ENCODE results near the gene FTH1. TPM values are rescaled to one million over a fixed set of nuclear protein-coding genes. Genes with fewer than 3 reads are reported as not detected.

FTH1 gene
- total and polyA plus RNA-seq, 2 of the 8 experiments (the other 6 are each of a cell fraction or from before 2014, with no cell fraction given), result 1,153 to 1,461 TPM

GRCh38 chr11:61976813-61977475 lies 9.5 kb upstream of the FTH1 start:
- FAIRE-seq, result no peak
- TF ChIP-seq TBP (IDR thresholded peaks at IDR 0.05; ENCODE audit: low read depth, low read length) (no peak), ATF2 (IDR thresholded peaks at IDR 0.05; ENCODE audit: low read length) (no peak), RBBP5 (IDR thresholded peaks at IDR 0.05; ENCODE audit: borderline replicate concordance, low read depth, low read length) (no peak), SIN3A (conservative IDR thresholded peaks at IDR 0.05 in 1 of 2, IDR thresholded peaks at IDR 0.05 in 1 of 2; ENCODE audit: low read depth in 1 of 2, low read length in 2 of 2) (no peak), SIX5 (IDR thresholded peaks at IDR 0.05; ENCODE audit: low read depth, low read length) (no peak), YY1 (IDR thresholded peaks at IDR 0.05; ENCODE audit: low read depth, low read length) (no peak), E2F6 (IDR thresholded peaks at IDR 0.05) (no peak), SRF (IDR thresholded peaks at IDR 0.05; ENCODE audit: low read depth, low read length) (no peak), CBX8 (IDR thresholded peaks at IDR 0.05; ENCODE audit: borderline replicate concordance, low read depth, low read length) (no peak)

More at GRCh38 chr11:61976813-61977475, 9.5 kb upstream of the FTH1 start:
- Histone ChIP-seq H3K4me3 (ENCODE audit: extremely low read depth in 1 of 4, insufficient read depth in 2 of 4, low read depth in 3 of 4, low read length in 4 of 4) (no peak overlapping the region), H2BK120ac (replicated peaks; ENCODE audit: low read depth, low read length) (no peak overlapping the region), H3K18ac (ENCODE audit: extremely low read depth, low read length) (no peak overlapping the region), H3K4me2 (ENCODE audit: insufficient read depth in 1 of 2, low read depth in 2 of 2, low read length in 2 of 2) (no peak overlapping the region), H4K91ac (replicated peaks; ENCODE audit: insufficient read length, low read length) (no peak overlapping the region), H3K9me3 (ENCODE audit: insufficient read depth in 2 of 2, low read depth in 1 of 2, low read length in 1 of 2) (no peaks in the 10 kb centered on the region), H3K23me2 (ENCODE audit: low read depth, low read length) (no peaks in the 10 kb centered on the region), H4K5ac (ENCODE audit: insufficient read length, low read depth, low read length) (no peak overlapping the region), H2BK5ac (ENCODE audit: low read depth, low read length) (no peak overlapping the region), H3K36me3 (ENCODE audit: control insufficient read depth in 2 of 4, insufficient read depth in 4 of 4, low read length in 3 of 4) (no peaks in the 10 kb centered on the region), H3K56ac (replicated peaks; ENCODE audit: insufficient read length, low read depth, low read length) (no peak overlapping the region), H4K8ac (ENCODE audit: extremely low read depth, insufficient read depth, low read length) (no peak overlapping the region), H4K20me1 (replicated peaks in 1 of 2; ENCODE audit: control insufficient read depth in 1 of 2, insufficient read depth in 2 of 2, low read length in 2 of 2) (peaks cover 0 to 2% of the 10 kb centered on the region in 2 experiments), H3K9ac (replicated peaks in 1 of 4; ENCODE audit: extremely low read depth in 1 of 4, low read depth in 3 of 4, low read length in 3 of 4) (no peak overlapping the region), H2BK12ac (ENCODE audit: low read depth, low read length) (no peak overlapping the region), H2BK15ac (ENCODE audit: low read length) (no peak overlapping the region), H3K27ac (ENCODE audit: low read depth, low read length) (no peak overlapping the region), H3K4ac (replicated peaks; ENCODE audit: insufficient read length, low read depth, low read length) (no peak overlapping the region), H3K79me2 (ENCODE audit: control insufficient read depth in 1 of 2, insufficient read depth in 2 of 2, low read length in 2 of 2) (no peaks in the 10 kb centered on the region), H3K23ac (ENCODE audit: insufficient read length) (no peak overlapping the region), H3K14ac (ENCODE audit: insufficient read length) (no peak overlapping the region), H3K79me1 (ENCODE audit: low read depth, low read length) (no peaks in the 10 kb centered on the region), H2BK20ac (ENCODE audit: low read length) (no peak overlapping the region; the same call in 1 of the 2 replicates), H3K4me1 (replicated peaks in 1 of 4; ENCODE audit: control insufficient read depth in 3 of 4, insufficient read depth in 4 of 4, low read length in 3 of 4) (peaks cover 0 to 13% (median 8%) of the 10 kb centered on the region in 4 experiments; a peak in 6 of 7 replicates), H2AK5ac (ENCODE audit: low read depth, low read length) (no peak overlapping the region), H3K27me3 (replicated peaks in 1 of 4; ENCODE audit: control insufficient read depth in 3 of 4, extremely low read depth in 1 of 4, insufficient read depth in 3 of 4, low read length in 3 of 4) (peaks cover 4 to 25% (median 9%) of the 10 kb centered on the region in 4 experiments; a peak in 4 of 7 replicates), H2AFZ (ENCODE audit: low read length) (no peak overlapping the region)
- no peak for DNase-seq (ENCODE audit: low read depth in 1 of 2, low spot score in 2 of 2)
- WGBS, 2 experiments (ENCODE audit: extremely low coverage in 1 of 2, insufficient coverage in 1 of 2, insufficient read length in 1 of 2, insufficient replicate concordance in 2 of 2, low coverage in 1 of 2, low lambda C conversion rate in 2 of 2, missing lambda C conversion rate in 1 of 2), result 81% methylated on average over 7 of the region's 7 CpGs; no CpG with 5 or more reads in 1 of the 2 experiments
- ChIA-PET CTCF (ENCODE audit: partially characterized antibody) (interaction anchor here (0.5 to 3.1 kb wide), 8 partner anchors 8 to 105 kb away, joined by 3 to 10 read pairs (median 3); no protein-coding TSS in a partner anchor), POLR2A (ENCODE audit: partially characterized antibody) (interaction anchor here (0.6 to 25.7 kb wide), 4 partner anchors 14 to 22 kb away, joined by 3 to 458 read pairs (median 4); partner anchors contain the start of genes BEST1 and FTH1)

Measured in H1 (cell line).